H54 (cell line): Measurements from ENCODE around the gene VEGFB.

ENCODE experiments used
- DNase-seq: peaks from one replicate; pipeline ENCODE4 v3.0.0; 2011; ENCODE audit warnings: low spot score, mixed read lengths; ENCODE audit not compliant: insufficient read length
- FAIRE-seq: peaks from 3 replicates; lab custom pipeline; 2011; peaks lifted over from hg19 to GRCh38; lab: Jason Lieb, UNC
- POLR2A ChIP-seq: IDR thresholded peaks from 2 replicates; pipeline ENCODE4 v1.6.1; 2011; ENCODE audit warnings: low read depth, mild to moderate bottlenecking, low read length

VEGFB gene

GRCh38 chr11:64262271-64263002 lies 28.1 kb downstream of the VEGFB start:
- FAIRE-seq: no peak
- no peak for TF ChIP-seq POLR2A
- DNase-seq: no peak

GRCh38 chr11:64263021-64263946 lies 28.9 kb downstream of the VEGFB start:
- no peak for TF ChIP-seq POLR2A
- FAIRE-seq (no peak), DNase-seq (no peak)

GRCh38 chr11:64263947-64264317 lies 29.5 kb downstream of the VEGFB start:
- FAIRE-seq (no peak), DNase-seq (no peak)
- no peak for TF ChIP-seq POLR2A

GRCh38 chr11:64264371-64264852 lies 30.0 kb downstream of the VEGFB start:
- FAIRE-seq (no peak), DNase-seq (no peak)

GRCh38 chr11:64265176-64266160 lies 31.1 kb downstream of the VEGFB start:
- FAIRE-seq (no peak), DNase-seq (no peak)
- TF ChIP-seq POLR2A: no peak

More at GRCh38 chr11:64264371-64264852, 30.0 kb downstream of the VEGFB start:
- no peak for TF ChIP-seq POLR2A

- no peak for TF ChIP-seq POLR2A
- FAIRE-seq: no peak
- no peak for DNase-seq
Observed at GRCh38 chr11:64266339-64266738, 32.0 kb downstream of the VEGFB start.

GRCh38 chr11:64267207-64267945 lies 33.0 kb downstream of the VEGFB start:
- no peak for FAIRE-seq
- DNase-seq: no peak
- no peak for TF ChIP-seq POLR2A

- no peak for TF ChIP-seq POLR2A
- DNase-seq (no peak), FAIRE-seq (no peak)
Observed at GRCh38 chr11:64268025-64268892, 33.9 kb downstream of the VEGFB start.

- DNase-seq: no peak
- peak; percentile 30 for TF ChIP-seq POLR2A
- FAIRE-seq: no peak
Observed at GRCh38 chr11:64268893-64269539, 34.6 kb downstream of the VEGFB start.

- TF ChIP-seq POLR2A: 0 out of 2 replicates have a peak, but pooled peaks have one; percentile 27
- DNase-seq: peak; percentile 84
- FAIRE-seq: no peak
Observed at GRCh38 chr11:64269540-64270220, 35.3 kb downstream of the VEGFB start.
